ENCODE data around the gene MFAP4. TPM values are rescaled to one million over a fixed set of nuclear protein-coding genes. Genes with fewer than 3 reads are reported as not detected.
A peak's percentile ranks its signal among the peaks of the same experiment; 100 is the strongest.

The MFAP4 gene
- total RNA-seq, 3 donors from 2014 or later: 19.0 to 127 (median 44.2) TPM

DNA sequence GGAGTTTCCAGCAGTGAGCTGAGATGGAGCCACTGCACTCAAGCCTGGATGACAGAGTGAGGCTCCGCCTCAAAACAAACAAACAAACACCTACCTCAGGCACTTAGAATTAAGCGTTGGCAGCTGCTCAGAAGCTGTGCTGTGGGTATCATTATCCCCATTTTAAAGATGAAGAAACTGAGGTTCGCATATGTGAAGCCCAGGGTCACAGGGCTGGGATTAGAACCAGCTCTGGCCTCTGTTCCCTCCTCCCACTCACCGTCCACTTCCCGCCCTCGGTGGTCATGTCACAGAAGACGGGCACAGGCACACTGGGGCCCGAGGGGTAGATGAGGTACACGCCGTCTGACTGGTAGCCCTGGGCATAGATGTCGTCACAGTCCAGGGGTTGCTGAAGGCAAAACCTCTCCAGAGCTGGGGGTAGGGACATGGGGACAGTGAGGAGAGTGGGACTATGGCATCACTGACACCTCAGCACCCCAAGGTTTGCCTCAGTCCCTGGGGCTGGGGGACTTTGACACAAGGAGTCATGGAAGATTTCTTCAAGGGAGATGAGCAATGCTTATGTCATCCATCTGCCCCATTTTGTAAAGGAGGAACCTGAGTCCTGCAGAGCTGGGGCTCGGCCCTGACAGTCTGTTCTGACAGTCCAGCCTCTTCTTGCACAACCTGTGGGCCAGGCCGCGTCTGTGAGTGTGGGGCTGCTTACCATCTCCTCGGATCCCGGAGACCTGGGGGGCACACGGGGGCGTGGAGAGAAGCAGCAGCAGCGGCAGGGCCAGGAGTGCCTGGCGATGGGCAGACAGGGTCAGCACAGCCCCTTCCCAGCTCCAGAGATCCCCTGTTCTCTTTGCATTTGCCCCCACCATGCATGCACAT lies 700 bp downstream of the MFAP4 start:
- peaks cover 27% of the 10 kb centered on the region for H3K4me1 ChIP-seq (ENCODE audit: low read depth)
- intact Hi-C loops (cut with DNase I, micrococcal nuclease): no loop called here
- H3K36me3 ChIP-seq (ENCODE audit: low read depth): no peaks in the 10 kb centered on the region
- ATAC-seq (peak; percentile 12), DNase-seq (peak in 1 of 3 donors; percentile 81)
- no peak for TF ChIP-seq CTCF (IDR thresholded peaks at IDR 0.05)
- H3K9me3 ChIP-seq: no peaks in the 10 kb centered on the region
- no peak overlapping the region for H3K4me3 ChIP-seq

DNA sequence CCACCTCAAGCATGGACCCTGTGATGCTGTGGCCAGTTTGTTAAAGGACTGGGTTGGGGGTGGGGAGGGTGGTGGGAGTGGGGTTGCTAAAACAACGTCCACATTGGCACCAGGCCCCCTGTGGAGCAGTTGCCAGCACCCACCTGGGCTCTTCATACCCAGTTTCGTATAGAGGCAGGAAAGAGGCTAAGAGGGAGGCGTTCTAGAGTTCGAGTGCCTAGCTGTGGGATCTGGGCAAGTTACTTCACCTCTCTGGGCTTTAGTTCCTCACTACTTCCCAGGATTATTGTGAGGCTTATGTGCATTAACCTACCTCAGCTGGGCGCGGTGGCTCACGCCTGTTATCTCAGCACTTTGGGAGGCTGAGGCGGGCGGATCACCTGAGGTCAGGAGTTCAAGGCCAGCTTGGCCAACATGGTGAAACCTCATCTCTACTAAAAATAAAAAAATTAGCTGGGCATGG lies 1.4 kb downstream of the MFAP4 start:
- H3K36me3 ChIP-seq (ENCODE audit: low read depth): no peaks in the 10 kb centered on the region
- peaks cover 27% of the 10 kb centered on the region for H3K4me1 ChIP-seq (ENCODE audit: low read depth)

DNA sequence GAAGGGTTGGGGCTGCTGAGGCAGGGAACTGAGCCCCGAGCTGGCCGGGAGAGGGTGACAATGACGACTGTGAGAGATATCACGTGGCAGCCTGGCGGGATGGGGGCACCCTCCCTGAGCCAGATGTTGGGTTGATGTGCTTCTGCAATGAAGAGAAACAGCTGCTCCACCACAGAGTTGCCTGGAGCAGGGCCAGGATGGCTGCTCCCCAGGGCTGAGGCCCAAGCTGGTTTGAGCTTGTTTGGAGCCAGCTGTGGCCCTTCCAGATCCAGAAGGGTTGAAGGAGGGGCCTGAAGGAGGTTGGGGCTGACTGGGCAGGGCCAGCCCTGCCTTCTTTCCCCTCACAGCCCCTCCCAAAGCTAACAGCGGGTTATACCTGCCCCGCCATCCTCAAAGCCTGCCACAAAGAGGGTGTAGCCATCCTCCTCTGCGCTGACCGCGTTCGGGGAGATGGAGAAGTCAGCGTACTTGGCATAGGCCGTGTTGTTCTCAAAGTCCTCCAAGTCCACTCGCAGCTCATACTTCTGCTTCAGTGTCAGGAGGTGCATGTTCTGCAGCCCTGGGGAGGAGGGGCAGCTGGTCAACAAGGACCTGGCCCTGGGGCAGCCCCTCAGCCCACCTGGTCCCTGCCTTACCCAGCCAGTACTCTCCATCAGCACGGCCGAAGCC lies 2.1 kb downstream of the MFAP4 start:
- TF ChIP-seq CTCF (IDR thresholded peaks at IDR 0.05): no peak
- no peaks in the 10 kb centered on the region for H3K9me3 ChIP-seq
- DNase-seq: peak; percentile 90 to 91 (median 91)

More for the DNA sequence above, 1.4 kb downstream of the MFAP4 start:
- no peak overlapping the region for H3K4me3 ChIP-seq
- H3K9me3 ChIP-seq: no peaks in the 10 kb centered on the region
- no peak for TF ChIP-seq CTCF (IDR thresholded peaks at IDR 0.05)
- intact Hi-C loops (cut with DNase I, micrococcal nuclease): no loop called here
- DNase-seq (no peak), ATAC-seq (no peak)

GRCh38 chr17:19383681-19384470 lies 3.1 kb downstream of the MFAP4 start:
- no peaks in the 10 kb centered on the region for H3K36me3 ChIP-seq (ENCODE audit: low read depth)
- TF ChIP-seq CTCF (IDR thresholded peaks at IDR 0.05): no peak
- peaks cover 27% of the 10 kb centered on the region for H3K4me1 ChIP-seq (ENCODE audit: low read depth)
- no peak overlapping the region for H3K4me3 ChIP-seq
- DNase-seq (no peak), ATAC-seq (no peak)
- H3K9me3 ChIP-seq: no peaks in the 10 kb centered on the region
- intact Hi-C loops (cut with DNase I, micrococcal nuclease): no loop called here

More for the DNA sequence above, 2.1 kb downstream of the MFAP4 start:
- intact Hi-C loops (cut with DNase I, micrococcal nuclease): no loop called here
- H3K4me3 ChIP-seq: no peak overlapping the region
- peaks cover 27% of the 10 kb centered on the region for H3K4me1 ChIP-seq (ENCODE audit: low read depth)
- ATAC-seq: peak; percentile 85
- H3K36me3 ChIP-seq (ENCODE audit: low read depth): no peaks in the 10 kb centered on the region

Data from mucosa of descending colon (tissue), 3 donors.